H1 (cell line): ENCODE data around the gene DDX59. TPM values are rescaled to one million over a fixed set of nuclear protein-coding genes. Genes with fewer than 3 reads are reported as not detected.

ENCODE experiments used
- CTCF ChIA-PET: fragments of 300-600 bp; sonication (Branson Sonifier 250); formaldehyde crosslinking; loops from one replicate; lab custom pipeline; 2021; ENCODE audit not compliant: partially characterized antibody; lab: Charles Lee
- POLR2A ChIA-PET: fragments of 300-600 bp; sonication (Branson Sonifier 250); formaldehyde crosslinking; loops from one replicate; lab custom pipeline; 2021; ENCODE audit warnings: inconsistent platforms; ENCODE audit not compliant: partially characterized antibody; lab: Charles Lee
- DNase-seq, 2 experiments: peaks; one replicate each; pipeline versions ENCODE4 v3.0.0 to v3.0.0-alpha.2; 2010 to 2022; ENCODE audit warnings: low spot score in 2 of 2, low read depth in 1 of 2, mixed read lengths in 1 of 2
- FAIRE-seq: peaks from 2 replicates; lab custom pipeline; 2011; peaks lifted over from hg19 to GRCh38; lab: Jason Lieb, UNC
- H2AFZ ChIP-seq: 2 replicates; pipeline ENCODE4 v1.8.1; 2012; ENCODE audit warnings: low read length, inconsistent platforms
- H2AK5ac ChIP-seq: 2 replicates; pipeline ENCODE4 v1.6.1; 2013; ENCODE audit warnings: low read depth, low read length
- H2BK120ac ChIP-seq: replicated peaks from 2 replicates; pipeline ENCODE3; 2013; ENCODE audit warnings: low read depth, low read length, inconsistent platforms
- H2BK12ac ChIP-seq: 2 replicates; pipeline ENCODE4 v1.6.1; 2013; ENCODE audit warnings: low read depth, low read length
- H2BK15ac ChIP-seq: 2 replicates; pipeline ENCODE4 v1.6.1; 2013; ENCODE audit warnings: low read length
- H2BK20ac ChIP-seq: 2 replicates; pipeline ENCODE4 v1.6.1; 2013; ENCODE audit warnings: low read length
- H2BK5ac ChIP-seq: 2 replicates; pipeline ENCODE4 v1.6.1; 2013; ENCODE audit warnings: low read depth, low read length
- H3K14ac ChIP-seq: 2 replicates; pipeline ENCODE4 v1.6.1; 2013; ENCODE audit warnings: inconsistent platforms; ENCODE audit not compliant: insufficient read length
- H3K18ac ChIP-seq: 2 replicates; pipeline ENCODE4 v1.6.1; 2013; ENCODE audit warnings: low read length; ENCODE audit errors: extremely low read depth
- H3K23ac ChIP-seq: 2 replicates; pipeline ENCODE4 v1.6.1; 2013; ENCODE audit warnings: inconsistent platforms; ENCODE audit not compliant: insufficient read length
- H3K23me2 ChIP-seq: 2 replicates; pipeline ENCODE4 v1.6.1; 2013; ENCODE audit warnings: low read depth, low read length
- H3K27ac ChIP-seq: 2 replicates; pipeline ENCODE4 v1.6.1; 2011; ENCODE audit warnings: low read depth, low read length, inconsistent platforms
- H3K27me3 ChIP-seq, 4 experiments: replicated peaks in 1 of 4; 1 replicate in 1 of 4; 2 replicates in 3 of 4; pipeline versions ENCODE4 v1.6.1 to v1.8.1; 2011 to 2013; ENCODE audit warnings: low read length in 3 of 4, mild to moderate bottlenecking in 3 of 4, inconsistent platforms in 2 of 4, mixed read lengths in 2 of 4, moderate library complexity in 1 of 4; ENCODE audit not compliant: control insufficient read depth in 3 of 4, insufficient read depth in 3 of 4; ENCODE audit errors: extremely low read depth in 1 of 4
- H3K36me3 ChIP-seq, 4 experiments: 2 replicates each; pipeline versions ENCODE4 v1.6.1 to v1.8.1; 2011 to 2013; ENCODE audit warnings: mild to moderate bottlenecking in 4 of 4, low read length in 3 of 4, moderate library complexity in 2 of 4, control low read depth in 1 of 4, inconsistent platforms in 1 of 4; ENCODE audit not compliant: insufficient read depth in 4 of 4, control insufficient read depth in 2 of 4
- H3K4ac ChIP-seq: replicated peaks from 2 replicates; pipeline ENCODE3; 2013; ENCODE audit warnings: low read length, low read depth, mixed read lengths, inconsistent platforms; ENCODE audit not compliant: insufficient read length
- H3K4me1 ChIP-seq, 4 experiments: replicated peaks in 1 of 4; 1 replicate in 1 of 4; 2 replicates in 3 of 4; pipeline versions ENCODE4 v1.6.1 to v1.8.1; 2011 to 2013; ENCODE audit warnings: low read length in 3 of 4, inconsistent platforms in 2 of 4, mixed read lengths in 1 of 4; ENCODE audit not compliant: insufficient read depth in 4 of 4, control insufficient read depth in 3 of 4
- H3K4me2 ChIP-seq, 2 experiments: 2 replicates each; pipeline versions ENCODE4 v1.6.1 to v1.8.1; 2011 to 2013; ENCODE audit warnings: low read depth in 2 of 2, low read length in 2 of 2, control low read depth in 1 of 2, inconsistent platforms in 1 of 2, mild to moderate bottlenecking in 1 of 2; ENCODE audit not compliant: insufficient read depth in 1 of 2
- H3K4me3 ChIP-seq, 4 experiments: fragments of 200-600, 300-600 bp in 1 of 4; sonication (generic), shearing (Covaris generic), sonication (Bioruptor Twin) in 1 of 4; 2 replicates each; pipeline versions ENCODE4 v1.5.1 to v1.8.1; 2011 to 2016; ENCODE audit warnings: low read length in 4 of 4, low read depth in 3 of 4, control low read depth in 2 of 4, inconsistent platforms in 2 of 4, mild to moderate bottlenecking in 2 of 4, mixed read lengths in 1 of 4, moderate library complexity in 1 of 4; ENCODE audit not compliant: insufficient read depth in 2 of 4; ENCODE audit errors: extremely low read depth in 1 of 4
- H3K56ac ChIP-seq: replicated peaks from 2 replicates; pipeline ENCODE3; 2013; ENCODE audit warnings: low read depth, mild to moderate bottlenecking, mixed read lengths, low read length, inconsistent platforms; ENCODE audit not compliant: insufficient read length
- H3K79me1 ChIP-seq: 2 replicates; pipeline ENCODE4 v1.6.1; 2013; ENCODE audit warnings: low read depth, low read length, control low read depth
- H3K79me2 ChIP-seq, 2 experiments: 2 replicates each; pipeline versions ENCODE4 v1.6.1 to v1.8.1; 2012 to 2013; ENCODE audit warnings: low read length in 2 of 2, mild to moderate bottlenecking in 2 of 2, inconsistent platforms in 1 of 2; ENCODE audit not compliant: insufficient read depth in 2 of 2, control insufficient read depth in 1 of 2
- H3K9ac ChIP-seq, 4 experiments: replicated peaks in 1 of 4; 1 replicate in 1 of 4; 2 replicates in 3 of 4; pipeline versions ENCODE4 v1.6.1 to v1.8.1; 2011 to 2013; ENCODE audit warnings: low read depth in 3 of 4, low read length in 3 of 4, control low read depth in 2 of 4, mild to moderate bottlenecking in 2 of 4, moderate library complexity in 2 of 4, inconsistent platforms in 1 of 4; ENCODE audit errors: extremely low read depth in 1 of 4
- H3K9me3 ChIP-seq, 2 experiments: 2 replicates each; pipeline versions ENCODE4 v1.6.1 to v1.8.1; 2012 to 2013; ENCODE audit warnings: mild to moderate bottlenecking in 2 of 2, moderate library complexity in 2 of 2, control low read depth in 1 of 2, inconsistent platforms in 1 of 2, low read depth in 1 of 2, low read length in 1 of 2, mixed read lengths in 1 of 2; ENCODE audit not compliant: insufficient read depth in 2 of 2
- H4K20me1 ChIP-seq, 2 experiments: replicated peaks in 1 of 2; 2 replicates each; pipeline versions ENCODE3 to v1.8.1; 2011 to 2013; ENCODE audit warnings: inconsistent platforms in 2 of 2, low read length in 2 of 2, mild to moderate bottlenecking in 1 of 2; ENCODE audit not compliant: insufficient read depth in 2 of 2, control insufficient read depth in 1 of 2
- H4K5ac ChIP-seq: 2 replicates; pipeline ENCODE4 v1.6.1; 2013; ENCODE audit warnings: low read length, low read depth, mixed read lengths, inconsistent platforms; ENCODE audit not compliant: insufficient read length
- H4K8ac ChIP-seq: 2 replicates; pipeline ENCODE4 v1.8.0; 2013; ENCODE audit warnings: mild to moderate bottlenecking, moderate library complexity, low read length, inconsistent platforms; ENCODE audit not compliant: insufficient read depth; ENCODE audit errors: extremely low read depth
- H4K91ac ChIP-seq: replicated peaks from 2 replicates; pipeline ENCODE3; 2013; ENCODE audit warnings: low read length, mixed read lengths, inconsistent platforms; ENCODE audit not compliant: insufficient read length
- BCL11A ChIP-seq, 2 experiments: IDR thresholded peaks; one replicate each; pipeline ENCODE4 v1.6.1; 2011; ENCODE audit warnings: low read depth in 2 of 2, low read length in 2 of 2, mild to moderate bottlenecking in 2 of 2
- CBX5 ChIP-seq: fragments of 300-800, 300-1000 bp; sonication (generic); IDR thresholded peaks from 2 replicates; pipeline ENCODE4 v1.7.1; 2016; ENCODE audit warnings: antibody characterized with exemption, low read length, low read depth
- CREB1 ChIP-seq: IDR thresholded peaks from 2 replicates; pipeline ENCODE4 v1.6.1; 2012; ENCODE audit warnings: inconsistent platforms
- JUN ChIP-seq: IDR thresholded peaks from 2 replicates; pipeline ENCODE4 v1.6.1; 2011; ENCODE audit warnings: low read depth, mild to moderate bottlenecking, improper control_type of control experiment, low read length
- POLR2A ChIP-seq, 2 experiments: IDR thresholded peaks; 1 replicate in 1 of 2; 2 replicates in 1 of 2; pipeline ENCODE4 v1.6.1; 2011; ENCODE audit warnings: low read depth in 2 of 2, low read length in 2 of 2, mild to moderate bottlenecking in 2 of 2; ENCODE audit errors: control extremely low read depth in 1 of 2
- RFX5 ChIP-seq: IDR thresholded peaks from 2 replicates; pipeline ENCODE4 v1.6.1; 2011; ENCODE audit warnings: low read depth, low read length, improper control_type of control experiment, borderline replicate concordance
- SIN3A ChIP-seq, 2 experiments: IDR thresholded peaks in 1 of 2; conservative IDR thresholded peaks in 1 of 2; 2 replicates each; pipeline ENCODE4 v1.6.1; 2011 to 2012; ENCODE audit warnings: low read length in 2 of 2, improper control_type of control experiment in 1 of 2, low read depth in 1 of 2, mild to moderate bottlenecking in 1 of 2
- TAF7 ChIP-seq: optimal IDR thresholded peaks from 2 replicates; pipeline ENCODE3; 2011; ENCODE audit warnings: low read depth, mild to moderate bottlenecking, inconsistent platforms, low read length, moderate library complexity, borderline replicate concordance
- TBP ChIP-seq: IDR thresholded peaks from 2 replicates; pipeline ENCODE4 v1.6.1; 2011; ENCODE audit warnings: low read depth, low read length, improper control_type of control experiment
- TCF12 ChIP-seq: IDR thresholded peaks from 2 replicates; pipeline ENCODE4 v1.6.1; 2011; ENCODE audit warnings: low read depth, mild to moderate bottlenecking, low read length
- TEAD4 ChIP-seq: IDR thresholded peaks from 2 replicates; pipeline ENCODE4 v1.6.1; 2012; ENCODE audit warnings: low read depth, low read length, inconsistent platforms, mixed read lengths
- WGBS, 2 experiments: shearing (Covaris generic) in 1 of 2; methylation state at CpG; one replicate each; pipeline versions ENCODE4 v1.1.6 to v1.1.7; 2013 to 2015; ENCODE audit warnings: low lambda C conversion rate in 2 of 2, mixed read lengths in 2 of 2, inconsistent platforms in 1 of 2, low coverage in 1 of 2, missing lambda C conversion rate in 1 of 2; ENCODE audit not compliant: insufficient replicate concordance in 2 of 2, insufficient coverage in 1 of 2, insufficient read length in 1 of 2; ENCODE audit errors: extremely low coverage in 1 of 2, missing lambda C conversion rate in 1 of 2; 5-methylcytosine and 5-hydroxymethylcytosine counted together
- polyA plus RNA-seq, 7 experiments: library from polyadenylated mRNA; depleted of rRNA in 3 of 7; stranded (reverse) in 5 of 7; unstranded in 2 of 7; fragments of >200 nt in 5 of 7; fragments of 200-250 nt in 2 of 7; gene quantifications; 1 replicate in 5 of 7; 2 replicates in 1 of 7; 4 replicates in 1 of 7; pipeline versions ENCODE4 v1.2.1 to v1.2.3, GENCODE V29; 2011 to 2013; ENCODE audit warnings: missing spikeins in 2 of 7, mixed read lengths in 2 of 7
- total RNA-seq: library from RNA; stranded (reverse); fragmentation: NEBNext Ultra II Directional; extraction: Animal tissue kit (Norgen Biotek cat#: 25700); gene quantifications from 2 replicates; pipeline ENCODE4 v1.2.1, GENCODE V29; 2021

DDX59 gene
- total and polyA plus RNA-seq, 2 of the 8 experiments (the other 6 are each of a cell fraction or from before 2014, with no cell fraction given), result 8.3 to 19.4 TPM

- H3K18ac ChIP-seq, result no peak overlapping the region
- H4K5ac ChIP-seq, result no peak overlapping the region
- no peaks in the 10 kb centered on the region for H3K27me3 ChIP-seq
- no peak overlapping the region for H2BK12ac ChIP-seq
- H4K8ac ChIP-seq, result no peak overlapping the region
- no peak overlapping the region for H3K4me2 ChIP-seq
- H2AFZ ChIP-seq, result no peak overlapping the region
- H3K27ac ChIP-seq, result no peak overlapping the region
- no peak for FAIRE-seq
- no peaks in the 10 kb centered on the region for H3K79me1 ChIP-seq
- peaks cover 0 to 5% of the 10 kb centered on the region in 2 experiments; a peak in 2 of 4 replicates for H3K79me2 ChIP-seq
- DNase-seq, result no peak
- H3K23me2 ChIP-seq, result no peaks in the 10 kb centered on the region; the same call in 1 of the 2 replicates
- CTCF ChIA-PET, result interaction anchor here (0.6 kb wide), 2 partner anchors 27 to 102 kb away, joined by 3 to 4 read pairs; no protein-coding TSS in a partner anchor
- H2BK15ac ChIP-seq, result no peak overlapping the region
- H2BK20ac ChIP-seq, result no peak overlapping the region
- TF ChIP-seq CBX5 (no peak), TAF7 (no peak), RFX5 (no peak), TEAD4 (no peak), TCF12 (no peak), TBP (no peak), BCL11A (IDR thresholded peaks at IDR 0.05; ENCODE audit: low read depth in 2 of 2, low read length in 2 of 2) (no peak), SIN3A (conservative IDR thresholded peaks at IDR 0.05 in 1 of 2, IDR thresholded peaks at IDR 0.05 in 1 of 2; ENCODE audit: low read depth in 1 of 2, low read length in 2 of 2) (no peak), POLR2A (IDR thresholded peaks at IDR 0.05; ENCODE audit: control extremely low read depth in 1 of 2, low read depth in 2 of 2, low read length in 2 of 2) (no peak), JUN (no peak), CREB1 (no peak)
- no peaks in the 10 kb centered on the region for H3K4me1 ChIP-seq
- H3K4me3 ChIP-seq, result no peak overlapping the region
- POLR2A ChIA-PET, result interaction anchor here (1.2 kb wide), 1 partner anchor 44 kb away, joined by 4 read pairs; the partner anchor contains the start of gene DDX59
- H3K36me3 ChIP-seq, result no peaks in the 10 kb centered on the region
- H4K91ac ChIP-seq, result no peak overlapping the region
- H2BK120ac ChIP-seq, result no peak overlapping the region
- WGBS, 2 experiments, result 94% methylated on average over 2 of the region's 2 CpGs; no CpG with 5 or more reads in 1 of the 2 experiments
- no peak overlapping the region for H3K56ac ChIP-seq
- no peaks in the 10 kb centered on the region for H3K9me3 ChIP-seq
- H2BK5ac ChIP-seq, result no peak overlapping the region
- H4K20me1 ChIP-seq, result no peaks in the 10 kb centered on the region
- no peak overlapping the region for H2AK5ac ChIP-seq
- no peak overlapping the region for H3K23ac ChIP-seq
- no peak overlapping the region for H3K14ac ChIP-seq
- H3K4ac ChIP-seq, result no peak overlapping the region
- no peak overlapping the region for H3K9ac ChIP-seq
Observed at GRCh38 chr1:200624679-200625335, 44.9 kb downstream of the DDX59 start.
